GM12874 (cell line): Measurements from ENCODE around the gene PMEL.

Source experiments
- CTCF ChIP-seq: IDR thresholded peaks from 2 replicates; pipeline ENCODE4 v1.5.1; 2011; ENCODE audit warnings: low read depth, mild to moderate bottlenecking, control low read depth, low read length, moderate library complexity; ENCODE audit not compliant: insufficient read depth

Gene PMEL

GRCh38 chr12:55933169-55933798 is 32.6 kb downstream of the PMEL start:
- TF ChIP-seq CTCF, result no peak

DNA sequence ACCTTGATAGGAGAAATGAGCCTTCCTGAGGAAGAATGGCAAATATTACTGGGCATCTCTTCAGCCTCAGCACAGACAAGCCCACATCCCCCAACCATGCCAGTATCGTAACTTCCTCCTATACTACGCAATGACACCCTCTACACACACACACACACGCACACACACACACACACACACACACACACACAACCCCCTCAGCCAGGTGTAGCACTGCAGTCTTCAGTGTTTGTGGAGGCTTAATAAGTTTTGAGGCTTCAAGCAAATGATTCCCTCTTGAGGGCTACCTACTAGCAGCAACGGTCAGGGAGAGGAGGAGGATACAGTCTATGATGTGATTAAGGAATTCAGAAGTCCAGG is 33.3 kb downstream of the PMEL start:
- TF ChIP-seq CTCF, result no peak

- no peak for TF ChIP-seq CTCF
These were observed 33.9 kb downstream of the PMEL start for GRCh38 chr12:55931780-55932550.

DNA sequence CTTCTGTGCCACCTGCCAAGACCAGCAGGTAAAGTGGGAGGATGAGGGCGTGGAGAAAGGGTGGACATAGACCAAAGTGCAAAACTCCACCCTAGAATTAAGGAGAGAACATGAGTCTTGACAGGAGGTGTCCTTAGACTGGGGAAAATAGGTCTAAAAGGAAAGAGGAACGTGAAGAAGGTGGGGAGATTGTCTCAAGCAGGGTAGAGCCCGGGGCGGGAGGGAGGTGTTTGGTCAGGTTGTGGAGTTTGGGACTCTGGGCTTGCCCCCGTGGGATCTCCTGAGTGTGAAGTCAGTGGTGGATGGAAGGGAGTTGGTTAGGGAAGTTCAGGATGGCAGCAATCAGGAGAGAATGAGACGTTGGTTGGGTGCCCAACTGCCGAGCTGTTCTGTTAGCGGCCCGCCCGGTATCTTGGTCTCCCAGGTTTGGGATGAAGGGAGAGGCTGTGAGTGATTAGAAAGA is 34.5 kb downstream of the PMEL start:
- TF ChIP-seq CTCF, result no peak

GRCh38 chr12:55930771-55931316 is 35.0 kb downstream of the PMEL start, which contains the start of gene DGKA:
TSS of gene DGKA (plus strand) at chr12:55931162. CDS start at chr12:55936504, 5,342 bp downstream.
- TF ChIP-seq CTCF, result peak; percentile 56

- TF ChIP-seq CTCF, result no peak
These were observed 36.5 kb downstream of the PMEL start for GRCh38 chr12:55929306-55929791.
